K562 (cell line): ENCODE measurements around the gene TXNRD1. TPM values are rescaled to one million over a fixed set of nuclear protein-coding genes. Genes with fewer than 3 reads are reported as not detected.

Experiments used
- ATAC-seq: fragments of 200-7000 bp; cut with Tn5 transposase; 3 replicates; pipeline ENCODE4 v1.9.1; 2020; ENCODE audit warnings: moderate library complexity
- BruUV-seq: library from RNA; stranded (reverse); fragments of 400-500 nt; replicated peaks from 2 replicates; lab custom pipeline; 2021; lab: Mats Ljungman, UMichigan
- CTCF ChIA-PET: fragments of 300-600 bp; formaldehyde crosslinking; extraction: SDS; loops from one replicate; lab custom pipeline; 2021; ENCODE audit warnings: low intra/inter-chr PET ratio; lab: Yijun Ruan, JAX
- POLR2A ChIA-PET: fragments of 300-600, 350-650 bp; sonication (Branson Sonifier 250); formaldehyde crosslinking; extraction: SDS; loops from one replicate; lab custom pipeline; 2021; ENCODE audit warnings: antibody characterized with exemption, inconsistent platforms; lab: Yijun Ruan, JAX
- DNase-seq, 4 experiments: peaks; one replicate each; pipeline versions ENCODE4 v3.0.0 to v3.0.0-alpha.2; 2011 to 2018; ENCODE audit warnings: low spot score in 3 of 4, mixed read lengths in 3 of 4; ENCODE audit errors: extremely low read depth in 1 of 4
- FAIRE-seq: peaks from 2 replicates; lab custom pipeline; 2011; peaks lifted over from hg19 to GRCh38; lab: Jason Lieb, UNC
- H2AFZ ChIP-seq: 2 replicates; pipeline ENCODE4 v1.6.0; 2011; ENCODE audit warnings: low read depth, low read length, control low read depth, inconsistent platforms
- H3K27ac ChIP-seq: fragments of 200-600 bp; 3 replicates; pipeline ENCODE4 v1.8.0; 2011; ENCODE audit warnings: low read depth, mild to moderate bottlenecking, control low read depth, inconsistent platforms, low read length, moderate library complexity, mixed read lengths; ENCODE audit errors: extremely low read depth
- H3K27me3 ChIP-seq, 2 experiments: fragments of 300-600 bp in 1 of 2; 2 replicates in 1 of 2; 3 replicates in 1 of 2; pipeline versions ENCODE4 v1.6.0 to v1.8.0; 2011; ENCODE audit warnings: inconsistent platforms in 2 of 2, low read length in 2 of 2, mild to moderate bottlenecking in 1 of 2, mixed read lengths in 1 of 2, moderate library complexity in 1 of 2; ENCODE audit not compliant: control insufficient read depth in 2 of 2, insufficient read depth in 2 of 2
- H3K36me3 ChIP-seq: fragments of 300-600 bp; 3 replicates; pipeline ENCODE4 v1.8.0; 2011; ENCODE audit warnings: mild to moderate bottlenecking, low read length, inconsistent platforms; ENCODE audit not compliant: control insufficient read depth, insufficient read depth
- H3K4me1 ChIP-seq, 2 experiments: fragments of 200-600 bp in 1 of 2; replicated peaks in 1 of 2; 2 replicates in 1 of 2; 3 replicates in 1 of 2; pipeline versions ENCODE4 v1.5.1 to v1.8.0; 2011; ENCODE audit warnings: inconsistent platforms in 2 of 2, low read length in 2 of 2, mild to moderate bottlenecking in 1 of 2, mixed read lengths in 1 of 2, moderate library complexity in 1 of 2; ENCODE audit not compliant: control insufficient read depth in 2 of 2, insufficient read depth in 2 of 2
- H3K4me2 ChIP-seq: 2 replicates; pipeline ENCODE4 v1.6.1; 2011; ENCODE audit warnings: low read length, control low read depth, inconsistent platforms, mixed read lengths; ENCODE audit not compliant: insufficient read depth
- H3K4me3 ChIP-seq: fragments of 200-600 bp; sonication (generic), shearing (Covaris generic); 2 replicates; pipeline ENCODE4 v1.5.1; 2016; ENCODE audit warnings: control low read depth, inconsistent platforms
- H3K79me2 ChIP-seq: fragments of 200-600 bp; 3 replicates; pipeline ENCODE4 v1.8.0; 2011; ENCODE audit warnings: low read length, inconsistent platforms; ENCODE audit not compliant: control insufficient read depth, insufficient read depth
- H3K9ac ChIP-seq, 2 experiments: 2 replicates each; pipeline versions ENCODE4 v1.6.0 to v1.6.1; 2011; ENCODE audit warnings: low read depth in 2 of 2, low read length in 2 of 2, control low read depth in 1 of 2, inconsistent platforms in 1 of 2, mild to moderate bottlenecking in 1 of 2, mixed read lengths in 1 of 2; ENCODE audit not compliant: insufficient read depth in 1 of 2
- H3K9me1 ChIP-seq: one replicate; pipeline ENCODE4 v1.6.0; 2011; ENCODE audit warnings: inconsistent platforms, mild to moderate bottlenecking, low read length, moderate library complexity; ENCODE audit not compliant: control insufficient read depth, insufficient read depth
- H3K9me3 ChIP-seq: replicated peaks from 2 replicates; pipeline ENCODE4 v1.5.1; 2011; ENCODE audit warnings: low read depth, low read length, inconsistent platforms; ENCODE audit not compliant: control insufficient read depth, insufficient read depth
- H4K20me1 ChIP-seq: replicated peaks from 2 replicates; pipeline ENCODE4 v1.6.1; 2011; ENCODE audit warnings: low read length, inconsistent platforms, mixed read lengths; ENCODE audit not compliant: control insufficient read depth, insufficient read depth
- ARID1B ChIP-seq: fragments of 450-650 bp; IDR thresholded peaks from 2 replicates; pipeline ENCODE4 v1.6.1; 2016; ENCODE audit warnings: antibody characterized with exemption, mild to moderate bottlenecking, inconsistent platforms
- BHLHE40 ChIP-seq: IDR thresholded peaks from 2 replicates; pipeline ENCODE4 v1.6.1; 2011; ENCODE audit warnings: low read length, improper control_type of control experiment
- BRD9 ChIP-seq: fragments of 450-650 bp; IDR thresholded peaks from 2 replicates; pipeline ENCODE4 v1.6.1; 2018; ENCODE audit warnings: low read depth; ENCODE audit not compliant: partially characterized antibody
- ILK ChIP-seq: fragments of 450-650 bp; IDR thresholded peaks from 2 replicates; pipeline ENCODE4 v1.6.1; 2016; ENCODE audit warnings: missing genetic modification characterization, low read depth, mild to moderate bottlenecking, missing compliant biosample characterization, moderate library complexity, borderline replicate concordance
- MAFF ChIP-seq: IDR thresholded peaks from 2 replicates; pipeline ENCODE4 v1.6.1; 2012; ENCODE audit warnings: low read length, improper control_type of control experiment
- NFE2 ChIP-seq: IDR thresholded peaks from 2 replicates; pipeline ENCODE4 v1.6.1; 2014; ENCODE audit warnings: antibody characterized with exemption, low read depth
- NR2C2 ChIP-seq, 2 experiments: fragments of 200-800 bp in 1 of 2; sonication (Bioruptor generic) in 1 of 2; sonication (generic) in 1 of 2; formaldehyde crosslinking in 1 of 2; IDR thresholded peaks; 2 replicates each; pipeline versions ENCODE4 v1.6.1 to v1.8.0; 2016 to 2022; ENCODE audit warnings: mild to moderate bottlenecking in 1 of 2, missing compliant biosample characterization in 1 of 2, missing genetic modification characterization in 1 of 2, missing genetic modification reagents in 1 of 2
- SMARCC2 ChIP-seq: fragments of 450-650 bp; IDR thresholded peaks from 2 replicates; pipeline ENCODE4 v1.6.1; 2017; ENCODE audit warnings: antibody characterized with exemption, moderate library complexity, mild to moderate bottlenecking, low read depth
- TOE1 ChIP-seq, 2 experiments: fragments of 450-650 bp in 1 of 2; sonication (generic) in 1 of 2; formaldehyde crosslinking in 1 of 2; IDR thresholded peaks; 2 replicates each; pipeline versions ENCODE4 v1.7.1 to v1.8.0; 2016 to 2022; ENCODE audit warnings: borderline replicate concordance in 2 of 2, mild to moderate bottlenecking in 2 of 2, antibody characterized with exemption in 1 of 2, inconsistent platforms in 1 of 2, low read depth in 1 of 2, missing genetic modification reagents in 1 of 2, moderate library complexity in 1 of 2
- ZEB2 ChIP-seq: fragments of 450-650 bp; IDR thresholded peaks from 2 replicates; pipeline ENCODE4 v1.6.1; 2016
- WGBS: fragments of 100-300 bp; shearing (Covaris generic); methylation state at CpG from one replicate; pipeline ENCODE4 v1.1.6; 2016; ENCODE audit warnings: low coverage, mixed read lengths; ENCODE audit not compliant: insufficient coverage; ENCODE audit errors: missing lambda C conversion rate; 5-methylcytosine and 5-hydroxymethylcytosine counted together
- in situ Hi-C: fragments of 300-500 bp; cut with MboI; formaldehyde crosslinking; loops from 4 replicates; pipeline ENCODE4 v1.15.0; 2018; ENCODE audit warnings: inconsistent platforms, mixed read lengths
- intact Hi-C: fragments of 100-400 bp; cut with micrococcal nuclease; formaldehyde crosslinking; loops from 2 replicates; pipeline ENCODE4 v1.14.2; 2022
- polyA plus RNA-seq, 8 experiments: library from polyadenylated mRNA; depleted of rRNA in 4 of 8; stranded (reverse) in 5 of 8; unstranded in 3 of 8; fragments of >200 nt; fragmentation: Nextera tagmentation in 2 of 8; fragmentation: Illumina TruSeq in 1 of 8; extraction: Ambion mirVana in 2 of 8; extraction: Trizol in 1 of 8; gene quantifications; 2 replicates each; pipeline versions ENCODE4 v1.2.1 to v1.2.3, GENCODE V29; 2011 to 2014; ENCODE audit warnings: inconsistent platforms in 1 of 8, missing spikeins in 1 of 8
- total RNA-seq, 7 experiments: library from RNA; depleted of rRNA in 6 of 7; stranded (reverse); fragments of >200 nt in 6 of 7; fragmentation: Illumina TruSeq in 2 of 7; extraction: Trizol in 2 of 7; gene quantifications; 2 replicates each; pipeline versions ENCODE4 v1.2.1 to v1.2.3, GENCODE V29; 2011 to 2021; ENCODE audit warnings: low replicate concordance in 1 of 7
- TF ChIP-seq, protein P1 (sequence below), 2 experiments: fragments of 450-650 bp; IDR thresholded peaks; 2 replicates each; pipeline ENCODE4 v1.6.1; 2016; ENCODE audit warnings: mild to moderate bottlenecking in 2 of 2, borderline replicate concordance in 1 of 2, low read depth in 1 of 2, moderate library complexity in 1 of 2
- TF ChIP-seq, protein P2 (sequence below): fragments of 450-650 bp; IDR thresholded peaks from 2 replicates; pipeline ENCODE4 v1.6.1; 2016; ENCODE audit warnings: low read depth, mild to moderate bottlenecking, moderate library complexity

The TXNRD1 gene
- total and polyA plus RNA-seq, 9 of the 15 experiments (the other 6 are each of a cell fraction or from before 2014, with no cell fraction given), result 107 to 189 (median 146) TPM

GRCh38 chr12:104219361-104219892, 3.8 kb downstream of the TXNRD1 start:
- FAIRE-seq, result no peak
- DNase-seq, result peak in 1 of 4 experiments; percentile 41
- Histone ChIP-seq H3K9ac (no peak overlapping the region), H3K4me3 (no peak overlapping the region), H3K79me2 (no peaks in the 10 kb centered on the region), H3K36me3 (no peaks in the 10 kb centered on the region), H4K20me1 (no peaks in the 10 kb centered on the region), H3K9me1 (no peaks in the 10 kb centered on the region), H3K4me1 (peaks cover 11% of the 10 kb centered on the region in 2 experiments; a peak in 4 of 5 replicates), H3K9me3 (no peaks in the 10 kb centered on the region), H3K4me2 (no peak overlapping the region), H2AFZ (no peak overlapping the region; the same call in 1 of the 2 replicates), H3K27me3 (peaks cover 0 to 5% of the 10 kb centered on the region in 2 experiments; a peak in 3 of 5 replicates), H3K27ac (peak overlapping the region; percentile 18; the same call in 1 of the 3 replicates)
- intact Hi-C loops, result loop anchor here (5.0 kb wide), 1 partner anchor 33 kb away; no protein-coding TSS in a partner anchor
- no peak for ATAC-seq
- in situ Hi-C loops, result loop anchor here (10.0 to 25.0 kb wide), 3 partner anchors 75 to 1168 kb away; no protein-coding TSS in a partner anchor
- ChIA-PET POLR2A (interaction anchor here (0.6 to 9.2 kb wide), 3 partner anchors 11 to 77 kb away, joined by 3 to 67 read pairs (median 5); no protein-coding TSS in a partner anchor), CTCF (no interaction called here)
- BruUV-seq, result no TSS peak
- WGBS, result 9% methylated on average over 4 of the region's 4 CpGs
- TF ChIP-seq BRD9, result peak; percentile 20
- no peak for TF ChIP-seq TOE1 (IDR thresholded peaks at IDR 0.05; ENCODE audit: borderline replicate concordance)
- TF ChIP-seq TOE1 (CRISPR knock-in tag; IDR thresholded peaks at IDR 0.05; ENCODE audit: borderline replicate concordance, low read depth), result no peak
- no peak for TF ChIP-seq NR2C2 (CRISPR knock-in tag; IDR thresholded peaks at IDR 0.05)
- peak; percentile 54 for TF ChIP-seq NR2C2 (tag; IDR thresholded peaks at IDR 0.05)
- TF ChIP-seq MAFF, result peak; percentile 82
- peak; percentile 78 for TF ChIP-seq SMARCC2
- TF ChIP-seq, protein P1, sequence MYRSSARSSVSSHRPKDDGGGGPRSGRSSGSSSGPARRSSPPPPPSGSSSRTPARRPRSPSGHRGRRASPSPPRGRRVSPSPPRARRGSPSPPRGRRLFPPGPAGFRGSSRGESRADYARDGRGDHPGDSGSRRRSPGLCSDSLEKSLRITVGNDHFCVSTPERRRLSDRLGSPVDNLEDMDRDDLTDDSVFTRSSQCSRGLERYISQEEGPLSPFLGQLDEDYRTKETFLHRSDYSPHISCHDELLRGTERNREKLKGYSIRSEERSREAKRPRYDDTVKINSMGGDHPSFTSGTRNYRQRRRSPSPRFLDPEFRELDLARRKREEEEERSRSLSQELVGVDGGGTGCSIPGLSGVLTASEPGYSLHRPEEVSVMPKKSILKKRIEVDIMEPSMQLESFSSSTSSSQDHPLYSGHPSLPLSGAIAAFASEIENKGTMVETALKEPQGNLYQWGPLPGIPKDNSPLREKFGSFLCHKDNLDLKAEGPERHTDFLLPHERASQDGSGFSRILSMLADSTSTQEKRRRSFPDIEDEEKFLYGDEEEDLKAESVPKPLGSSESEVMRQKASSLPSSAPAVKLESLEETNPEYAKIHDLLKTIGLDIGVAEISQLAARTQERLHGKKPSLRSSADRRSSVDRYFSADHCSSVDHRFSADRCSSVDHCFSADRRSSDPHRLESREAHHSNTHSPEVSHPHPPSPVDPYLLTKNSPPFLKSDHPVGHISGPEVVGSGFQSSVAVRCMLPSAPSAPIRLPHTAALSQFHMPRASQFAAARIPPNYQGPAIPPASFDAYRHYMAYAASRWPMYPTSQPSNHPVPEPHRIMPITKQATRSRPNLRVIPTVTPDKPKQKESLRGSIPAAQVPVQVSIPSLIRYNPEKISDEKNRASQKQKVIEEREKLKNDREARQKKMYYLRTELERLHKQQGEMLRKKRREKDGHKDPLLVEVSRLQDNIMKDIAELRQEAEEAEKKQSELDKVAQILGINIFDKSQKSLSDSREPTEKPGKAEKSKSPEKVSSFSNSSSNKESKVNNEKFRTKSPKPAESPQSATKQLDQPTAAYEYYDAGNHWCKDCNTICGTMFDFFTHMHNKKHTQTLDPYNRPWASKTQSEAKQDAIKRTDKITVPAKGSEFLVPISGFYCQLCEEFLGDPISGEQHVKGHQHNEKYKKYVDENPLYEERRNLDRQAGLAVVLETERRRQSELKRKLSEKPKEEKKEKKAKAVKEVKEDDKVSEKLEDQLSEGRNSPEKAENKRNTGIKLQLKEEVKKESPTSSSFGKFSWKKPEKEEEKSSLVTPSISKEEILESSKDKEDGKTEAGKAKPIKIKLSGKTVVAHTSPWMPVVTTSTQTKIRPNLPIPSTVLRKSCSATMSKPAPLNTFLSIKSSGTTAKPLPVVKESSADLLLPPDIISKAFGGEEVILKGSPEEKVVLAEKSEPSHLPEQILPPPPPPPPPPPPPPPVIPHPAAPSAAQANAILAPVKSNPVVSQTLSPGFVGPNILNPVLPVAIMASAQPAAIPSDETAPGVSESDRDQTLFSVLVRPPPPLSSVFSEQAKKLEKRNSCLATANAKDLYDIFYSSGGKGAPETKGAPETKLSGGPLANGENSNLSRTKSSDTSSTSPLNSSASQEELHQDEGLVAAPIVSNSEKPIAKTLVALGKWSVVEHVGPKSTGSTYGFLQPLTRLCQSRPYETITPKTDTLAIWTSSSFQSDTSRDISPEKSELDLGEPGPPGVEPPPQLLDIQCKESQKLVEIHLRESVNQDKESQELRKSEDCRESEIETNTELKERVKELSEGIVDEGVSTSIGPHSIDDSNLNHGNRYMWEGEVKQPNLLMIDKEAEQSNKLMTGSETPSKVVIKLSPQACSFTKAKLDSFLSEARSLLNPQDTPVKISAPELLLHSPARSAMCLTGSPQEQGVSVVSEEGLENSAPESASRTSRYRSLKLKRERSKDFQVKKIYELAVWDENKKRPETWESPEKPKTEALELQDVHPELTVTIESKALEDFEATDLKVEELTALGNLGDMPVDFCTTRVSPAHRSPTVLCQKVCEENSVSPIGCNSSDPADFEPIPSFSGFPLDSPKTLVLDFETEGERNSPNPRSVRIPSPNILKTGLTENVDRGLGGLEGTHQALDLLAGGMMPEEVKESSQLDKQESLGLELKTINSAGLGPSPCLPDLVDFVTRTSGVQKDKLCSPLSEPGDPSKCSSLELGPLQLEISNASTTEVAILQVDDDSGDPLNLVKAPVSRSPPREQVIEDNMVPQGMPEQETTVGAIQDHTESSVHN (IDR thresholded peaks at IDR 0.05; ENCODE audit: borderline replicate concordance in 1 of 2, low read depth in 1 of 2), result peak in 1 of 2 experiments; percentile 43; a peak in 1 of 4 replicates
- peak; percentile 68 for TF ChIP-seq ARID1B
- TF ChIP-seq ILK, result no peak
- TF ChIP-seq NFE2, result peak; percentile 93
- TF ChIP-seq BHLHE40, result peak; percentile 34; the same call in 1 of the 2 replicates
- TF ChIP-seq, protein P2, sequence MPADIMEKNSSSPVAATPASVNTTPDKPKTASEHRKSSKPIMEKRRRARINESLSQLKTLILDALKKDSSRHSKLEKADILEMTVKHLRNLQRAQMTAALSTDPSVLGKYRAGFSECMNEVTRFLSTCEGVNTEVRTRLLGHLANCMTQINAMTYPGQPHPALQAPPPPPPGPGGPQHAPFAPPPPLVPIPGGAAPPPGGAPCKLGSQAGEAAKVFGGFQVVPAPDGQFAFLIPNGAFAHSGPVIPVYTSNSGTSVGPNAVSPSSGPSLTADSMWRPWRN, result peak; percentile 35; the same call in 1 of the 2 replicates
- TF ChIP-seq ZEB2, result no peak
